Measurements from ENCODE around the gene TSPYL4. TPM values are rescaled to one million over a fixed set of nuclear protein-coding genes. Genes with fewer than 3 reads are reported as not detected.

TSPYL4 gene
- total RNA-seq, 1 experiment from 2014 or later = 5.4 TPM

DNA sequence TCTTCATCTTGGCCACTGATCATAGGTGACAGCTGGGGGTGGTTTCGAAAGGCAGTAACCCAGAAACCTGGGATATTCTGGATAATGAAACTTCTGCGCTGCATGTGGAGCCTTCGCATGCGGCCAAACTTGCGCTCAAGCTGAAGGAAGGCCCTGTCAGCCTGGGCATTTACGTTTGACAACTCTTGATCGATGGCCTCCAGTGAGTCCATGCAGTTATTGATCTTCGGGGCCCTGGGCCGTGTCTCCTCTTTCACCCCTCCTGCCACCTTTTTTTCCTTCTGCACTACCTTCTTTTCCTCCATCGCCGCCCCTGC lies 729 bp downstream of the TSPYL4 start:
- Histone ChIP-seq H3K9ac (ENCODE audit: low read length) (peak overlapping the region; percentile 72), H3K9me2 (ENCODE audit: insufficient read depth) (no peaks in the 10 kb centered on the region), H4K20me1 (ENCODE audit: insufficient read depth) (no peaks in the 10 kb centered on the region), H3K27me3 (ENCODE audit: insufficient read depth, low read length) (no peaks in the 10 kb centered on the region), H3K27ac (ENCODE audit: low read depth, low read length) (peak overlapping the region; percentile 51; the same call in 1 of the 2 replicates), H3K4me2 (ENCODE audit: low read length) (peak overlapping the region; percentile 90), H3K36me3 (ENCODE audit: control insufficient read depth in 1 of 2, insufficient read depth in 2 of 2, low read length in 2 of 2) (no peaks in the 10 kb centered on the region; a peak in 1 of 4 replicates), H3K4me3 (replicated peaks in 1 of 2; ENCODE audit: low read depth in 1 of 2, low read length in 2 of 2) (peak overlapping the region; percentile 83 to 87), H3K4me1 (ENCODE audit: control insufficient read depth in 1 of 2, insufficient read depth in 2 of 2, low read length in 2 of 2) (peaks cover 0 to 8% of the 10 kb centered on the region in 2 experiments; a peak in 2 of 4 replicates), H2AFZ (ENCODE audit: low read depth, low read length, poor library complexity, severe bottlenecking) (no peak overlapping the region), H3K79me2 (ENCODE audit: insufficient read depth, low read length) (peaks cover 13% of the 10 kb centered on the region; the same call in 1 of the 2 replicates), H3K9me3 (ENCODE audit: control insufficient read depth in 1 of 2, insufficient read depth in 1 of 2, low read depth in 1 of 2, low read length in 2 of 2) (no peaks in the 10 kb centered on the region)
- BruUV-seq (replicated peaks) = no TSS peak
- RAD21 ChIA-PET (ENCODE audit: low non-redundant PET in 1 of 2, low total read pairs in 2 of 2, uncharacterized antibody in 2 of 2, unreplicated experiment in 2 of 2) = no interaction called here
- ATAC-seq = 0 out of 2 replicates have a peak, but pooled peaks have one; percentile 1
- no peak for DNase-seq (ENCODE audit: low read depth, low spot score)
- TF ChIP-seq SRF (IDR thresholded peaks at IDR 0.05; ENCODE audit: low read depth) = no peak
- TF ChIP-seq RAD21 (IDR thresholded peaks at IDR 0.05; ENCODE audit: low read depth) = no peak
- no peak for TF ChIP-seq FOSL1 (IDR thresholded peaks at IDR 0.05; ENCODE audit: low read depth)
- TF ChIP-seq, protein P1, sequence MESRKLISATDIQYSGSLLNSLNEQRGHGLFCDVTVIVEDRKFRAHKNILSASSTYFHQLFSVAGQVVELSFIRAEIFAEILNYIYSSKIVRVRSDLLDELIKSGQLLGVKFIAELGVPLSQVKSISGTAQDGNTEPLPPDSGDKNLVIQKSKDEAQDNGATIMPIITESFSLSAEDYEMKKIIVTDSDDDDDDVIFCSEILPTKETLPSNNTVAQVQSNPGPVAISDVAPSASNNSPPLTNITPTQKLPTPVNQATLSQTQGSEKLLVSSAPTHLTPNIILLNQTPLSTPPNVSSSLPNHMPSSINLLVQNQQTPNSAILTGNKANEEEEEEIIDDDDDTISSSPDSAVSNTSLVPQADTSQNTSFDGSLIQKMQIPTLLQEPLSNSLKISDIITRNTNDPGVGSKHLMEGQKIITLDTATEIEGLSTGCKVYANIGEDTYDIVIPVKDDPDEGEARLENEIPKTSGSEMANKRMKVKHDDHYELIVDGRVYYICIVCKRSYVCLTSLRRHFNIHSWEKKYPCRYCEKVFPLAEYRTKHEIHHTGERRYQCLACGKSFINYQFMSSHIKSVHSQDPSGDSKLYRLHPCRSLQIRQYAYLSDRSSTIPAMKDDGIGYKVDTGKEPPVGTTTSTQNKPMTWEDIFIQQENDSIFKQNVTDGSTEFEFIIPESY (IDR thresholded peaks at IDR 0.05; ENCODE audit: extremely low read depth, insufficient replicate concordance, low read length) = no peak
- TF ChIP-seq SP1 (IDR thresholded peaks at IDR 0.05; ENCODE audit: low read depth) = no peak
- no peak for TF ChIP-seq TCF7L2 (IDR thresholded peaks at IDR 0.05; ENCODE audit: borderline replicate concordance, extremely low read depth, insufficient read depth, insufficient read length)
- TF ChIP-seq YY1 (IDR thresholded peaks at IDR 0.05; ENCODE audit: extremely low read depth, insufficient replicate concordance, low read depth, low read length) = no peak
- TF ChIP-seq POLR2AphosphoS5 (IDR thresholded peaks at IDR 0.05; ENCODE audit: low read depth, low read length) = no peak
- TF ChIP-seq, protein P2, sequence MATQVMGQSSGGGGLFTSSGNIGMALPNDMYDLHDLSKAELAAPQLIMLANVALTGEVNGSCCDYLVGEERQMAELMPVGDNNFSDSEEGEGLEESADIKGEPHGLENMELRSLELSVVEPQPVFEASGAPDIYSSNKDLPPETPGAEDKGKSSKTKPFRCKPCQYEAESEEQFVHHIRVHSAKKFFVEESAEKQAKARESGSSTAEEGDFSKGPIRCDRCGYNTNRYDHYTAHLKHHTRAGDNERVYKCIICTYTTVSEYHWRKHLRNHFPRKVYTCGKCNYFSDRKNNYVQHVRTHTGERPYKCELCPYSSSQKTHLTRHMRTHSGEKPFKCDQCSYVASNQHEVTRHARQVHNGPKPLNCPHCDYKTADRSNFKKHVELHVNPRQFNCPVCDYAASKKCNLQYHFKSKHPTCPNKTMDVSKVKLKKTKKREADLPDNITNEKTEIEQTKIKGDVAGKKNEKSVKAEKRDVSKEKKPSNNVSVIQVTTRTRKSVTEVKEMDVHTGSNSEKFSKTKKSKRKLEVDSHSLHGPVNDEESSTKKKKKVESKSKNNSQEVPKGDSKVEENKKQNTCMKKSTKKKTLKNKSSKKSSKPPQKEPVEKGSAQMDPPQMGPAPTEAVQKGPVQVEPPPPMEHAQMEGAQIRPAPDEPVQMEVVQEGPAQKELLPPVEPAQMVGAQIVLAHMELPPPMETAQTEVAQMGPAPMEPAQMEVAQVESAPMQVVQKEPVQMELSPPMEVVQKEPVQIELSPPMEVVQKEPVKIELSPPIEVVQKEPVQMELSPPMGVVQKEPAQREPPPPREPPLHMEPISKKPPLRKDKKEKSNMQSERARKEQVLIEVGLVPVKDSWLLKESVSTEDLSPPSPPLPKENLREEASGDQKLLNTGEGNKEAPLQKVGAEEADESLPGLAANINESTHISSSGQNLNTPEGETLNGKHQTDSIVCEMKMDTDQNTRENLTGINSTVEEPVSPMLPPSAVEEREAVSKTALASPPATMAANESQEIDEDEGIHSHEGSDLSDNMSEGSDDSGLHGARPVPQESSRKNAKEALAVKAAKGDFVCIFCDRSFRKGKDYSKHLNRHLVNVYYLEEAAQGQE (IDR thresholded peaks at IDR 0.05; ENCODE audit: low read depth) = no peak
- no peak for TF ChIP-seq POLR2A (IDR thresholded peaks at IDR 0.05; ENCODE audit: borderline replicate concordance, extremely low read depth, insufficient read depth, insufficient read length)
- intact Hi-C loops (cut with micrococcal nuclease) = no loop called here
- CTCF ChIA-PET = interaction anchor here (0.7 kb wide), 1 partner anchor 259 kb away, joined by 3 read pairs; the partner anchor contains the start of gene CALHM5
- POLR2A ChIA-PET = interaction anchor here (1.9 kb wide), 1 partner anchor 10 kb away, joined by 7 read pairs; no protein-coding TSS in a partner anchor

Measured in HCT116 (cell line).